HG02943 (cell line): ENCODE measurements around the gene AQP3.
"Not testable (repeated sequence)": the region's sequence is repeated elsewhere in the genome, so short reads cannot be mapped to it uniquely, and the experiment has no call there.

Source experiments
- ATAC-seq: cut with Tn5 transposase; IDR thresholded peaks from one replicate; pipeline ENCODE4 v1.9.1; 2021; ENCODE audit warnings: mild to moderate bottlenecking, low read depth, moderate library complexity; ENCODE audit not compliant: unreplicated experiment

The AQP3 gene

DNA sequence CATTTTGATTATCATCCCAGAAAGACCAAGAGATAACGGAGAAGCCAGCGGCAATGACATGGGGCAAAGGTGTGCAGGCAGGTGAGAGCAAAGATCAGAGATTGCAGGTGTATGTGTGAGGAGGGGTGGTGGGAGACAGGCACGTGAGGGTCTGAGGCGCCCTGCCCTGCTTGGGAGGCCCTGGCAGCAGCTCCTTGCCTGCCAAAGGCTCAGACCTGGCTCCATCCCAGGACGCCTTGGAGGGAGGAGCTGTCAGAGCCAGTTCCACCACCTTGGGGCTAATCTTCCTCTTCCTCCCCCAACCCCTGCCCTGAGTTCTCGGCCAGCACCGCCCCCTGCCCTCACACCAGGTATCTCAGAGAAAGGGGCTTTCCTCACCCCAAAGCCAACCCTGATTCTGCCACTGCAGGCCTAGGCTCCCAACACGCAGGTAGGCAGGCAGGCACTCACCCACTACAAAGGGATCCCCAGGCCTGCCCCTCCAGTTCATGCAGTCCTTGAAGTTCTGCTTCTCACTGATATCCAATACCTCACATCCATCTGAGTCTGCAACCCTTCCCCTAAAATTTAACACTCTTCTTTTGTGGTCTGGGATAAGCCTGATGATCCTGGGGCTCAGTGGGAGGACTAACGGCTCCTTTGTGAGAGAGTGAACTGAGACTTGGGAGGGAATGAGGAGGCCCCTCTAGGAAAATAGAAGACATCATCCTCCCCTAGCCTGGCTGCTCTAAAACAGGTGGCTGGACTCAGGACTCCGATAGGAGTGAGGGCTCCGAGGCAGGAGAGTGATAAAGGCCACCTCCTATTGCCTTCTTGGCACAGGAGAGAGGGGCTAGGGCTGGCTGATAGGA lies 1.8 kb downstream of the AQP3 start:
- no peak for ATAC-seq

DNA sequence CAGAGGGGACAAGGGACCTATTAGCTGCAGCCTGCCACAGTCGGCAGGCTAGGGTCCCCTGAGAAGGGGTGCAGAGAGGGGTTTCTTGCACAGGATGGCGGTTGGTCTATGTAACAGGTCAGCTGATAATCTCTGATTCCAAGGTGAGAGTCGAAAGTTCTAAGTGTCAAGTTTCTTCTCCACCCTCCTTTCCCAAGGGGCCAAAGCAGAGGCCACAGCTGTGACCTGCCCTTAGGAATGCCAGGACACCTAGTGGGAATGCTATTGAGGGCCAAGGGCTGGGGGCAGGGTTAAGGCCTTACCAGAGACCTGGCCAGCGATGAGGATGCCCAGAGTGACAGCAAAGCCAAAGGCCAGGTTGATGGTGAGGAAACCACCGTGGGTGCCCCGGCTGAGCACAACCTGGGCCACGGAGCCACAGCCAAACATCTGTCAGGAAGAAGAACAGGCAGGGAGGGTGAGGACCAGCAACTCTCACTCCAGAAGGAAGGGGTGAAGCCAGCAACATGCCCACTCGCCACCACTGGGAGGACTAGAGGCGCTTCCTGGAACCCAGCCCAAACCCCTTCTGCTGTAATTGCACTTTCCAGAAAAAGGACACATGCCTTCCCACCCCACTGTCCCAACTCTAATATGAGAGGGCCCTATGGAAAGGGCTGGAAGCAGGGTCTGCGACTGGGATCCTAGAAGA lies 3.8 kb downstream of the AQP3 start:
- ATAC-seq: no peak

DNA sequence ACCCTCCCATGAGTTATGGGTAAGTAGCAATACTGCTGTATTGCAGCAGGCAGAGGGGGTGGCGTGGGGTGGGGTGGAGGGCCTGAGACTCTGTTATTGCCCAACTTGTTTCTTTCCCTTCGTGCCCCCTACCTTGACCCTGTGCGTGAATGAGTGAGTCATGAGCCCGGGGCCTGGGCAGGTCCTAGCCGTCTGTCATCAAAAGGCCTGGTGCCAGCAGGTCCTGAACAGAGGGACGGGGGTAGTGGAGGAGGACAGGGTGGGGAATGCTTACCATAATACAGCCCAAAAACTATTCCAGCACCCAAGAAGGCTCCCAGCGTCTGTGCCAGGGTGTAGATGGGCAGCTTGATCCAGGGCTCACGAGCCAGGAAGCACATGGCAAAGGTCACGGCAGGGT lies 4.3 kb downstream of the AQP3 start:
- no peak for ATAC-seq

DNA sequence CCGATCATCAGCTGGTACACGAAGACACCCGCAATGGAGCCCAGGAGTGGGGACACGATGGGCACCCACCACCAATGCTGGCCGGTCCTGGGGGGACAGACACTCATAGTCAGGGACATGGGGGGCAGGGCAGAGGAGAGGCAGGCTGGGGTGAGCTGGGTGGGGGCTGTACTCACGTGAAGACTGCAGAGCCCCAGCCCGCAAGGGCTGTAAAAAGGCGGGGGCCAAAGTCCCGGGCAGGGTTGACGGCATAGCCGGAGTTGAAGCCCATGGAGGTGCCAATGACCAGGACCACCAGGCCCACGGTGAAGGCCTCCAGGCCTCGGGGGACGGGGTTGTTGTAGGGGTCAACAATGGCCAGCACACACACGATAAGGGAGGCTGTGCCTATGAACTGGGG lies 5.3 kb downstream of the AQP3 start:
- ATAC-seq: no peak

DNA sequence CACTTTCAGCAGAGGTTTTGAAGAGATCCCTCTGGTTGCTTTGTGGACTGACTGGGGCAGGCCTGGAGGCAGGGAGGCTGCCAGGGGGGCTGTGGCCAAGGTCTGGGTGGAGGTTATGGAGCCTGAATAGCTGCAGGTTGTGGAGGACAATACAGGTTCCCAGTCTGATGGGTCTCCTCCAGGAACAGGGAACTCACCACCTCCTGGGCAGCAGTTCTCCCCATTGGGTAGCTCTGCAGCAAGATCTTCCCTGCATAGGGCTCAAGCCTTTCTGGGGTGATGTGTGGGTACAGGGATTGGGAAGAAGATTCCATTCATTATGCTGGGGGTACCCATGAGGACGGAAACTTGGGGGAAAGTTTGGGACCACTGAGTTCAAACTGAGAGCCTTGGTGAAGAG lies 6.8 kb downstream of the AQP3 start:
- ATAC-seq: no peak

DNA sequence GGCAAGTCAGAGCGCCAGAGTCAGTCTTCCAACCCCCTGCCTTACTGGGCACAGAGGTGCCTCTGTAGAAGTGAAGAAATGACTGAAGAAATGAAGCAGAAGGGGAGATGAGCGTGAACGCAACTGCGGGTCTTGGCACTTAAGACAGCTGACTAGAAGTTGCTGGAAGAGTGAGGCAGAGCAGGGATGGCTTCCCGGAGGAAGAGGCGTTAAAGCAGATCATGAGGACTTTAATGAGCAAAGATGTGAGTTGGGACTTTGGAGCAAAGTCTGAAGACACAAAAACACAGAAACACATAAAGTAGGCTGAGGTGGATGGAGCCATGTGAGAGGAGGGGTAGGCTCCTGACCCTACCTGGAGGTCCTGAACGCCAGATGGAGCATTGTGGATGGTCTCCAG lies 7.2 kb downstream of the AQP3 start:
- ATAC-seq: no peak

DNA sequence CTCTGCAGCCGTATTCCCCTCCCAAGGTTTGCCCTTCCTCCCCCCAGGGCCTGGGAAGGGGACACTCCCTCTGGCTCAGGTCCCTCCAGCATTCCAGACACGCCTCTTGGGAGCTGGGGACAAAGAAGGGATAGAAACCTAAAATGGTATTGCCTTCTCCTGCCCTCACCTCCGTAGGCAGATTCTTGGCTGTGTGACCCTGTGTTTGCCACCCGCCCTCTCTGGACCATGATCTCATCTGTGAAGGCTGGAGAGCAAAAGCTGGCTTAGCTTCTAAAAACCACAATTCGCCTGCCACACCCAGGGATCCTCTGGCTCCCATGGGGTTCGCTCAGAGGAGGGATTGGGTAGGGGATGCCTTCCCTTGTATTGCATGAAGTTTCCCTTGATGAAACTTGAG lies 7.7 kb downstream of the AQP3 start:
- no peak for ATAC-seq

DNA sequence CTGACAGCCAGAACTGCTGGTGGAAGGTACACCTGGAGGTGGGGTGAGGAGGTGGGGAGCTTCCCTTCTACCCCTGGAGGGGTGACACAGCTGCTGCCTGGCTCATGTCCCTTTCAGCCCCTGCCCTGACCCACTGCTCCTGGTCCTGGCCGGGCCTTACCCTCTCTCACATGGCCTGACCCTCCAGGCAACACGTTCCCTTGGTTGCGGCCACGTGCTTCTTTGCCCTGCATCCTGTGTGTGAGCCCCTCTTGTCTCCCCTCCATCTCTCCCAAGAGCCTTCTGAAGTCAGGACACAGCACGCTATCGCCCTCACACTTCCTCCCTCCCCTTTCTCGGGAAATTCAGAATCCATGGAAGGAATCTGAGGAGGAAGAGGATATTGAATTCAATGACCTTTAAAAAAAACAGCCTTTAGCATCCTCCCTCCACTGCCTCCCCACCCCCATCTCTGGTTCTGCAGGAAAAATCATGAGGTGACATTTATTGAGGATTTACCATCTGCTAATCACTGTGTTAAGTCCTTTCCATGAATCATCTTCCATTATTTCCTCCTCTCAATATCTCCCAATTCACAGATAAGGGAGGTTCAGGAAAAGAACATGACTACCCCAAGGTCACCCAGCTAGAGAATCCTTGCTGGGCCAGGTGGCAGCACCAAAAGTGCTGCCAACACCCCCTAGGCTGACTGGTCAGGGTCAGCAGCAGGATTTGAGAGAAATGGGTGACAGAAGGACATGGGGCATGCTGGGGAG lies 8.3 kb downstream of the AQP3 start:
- no peak for ATAC-seq

DNA sequence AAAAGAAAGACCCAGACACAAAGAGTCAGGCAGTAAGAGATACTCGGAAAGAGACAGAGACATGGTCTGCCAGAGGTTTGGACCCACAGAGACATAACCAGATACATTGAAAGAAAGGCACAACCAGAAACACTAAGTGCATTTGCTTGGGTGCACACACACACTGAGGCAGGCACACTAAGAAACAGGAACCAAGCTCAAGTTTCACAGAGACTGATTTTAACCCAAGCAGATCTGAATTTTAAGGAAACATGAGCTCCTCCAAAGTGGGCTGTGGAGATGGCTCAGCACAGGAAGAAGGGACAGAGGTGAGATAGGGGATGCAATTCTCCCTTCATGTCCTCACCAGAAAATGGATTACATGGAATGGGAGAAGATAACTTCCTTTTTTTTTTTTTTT lies 9.5 kb downstream of the AQP3 start:
- ATAC-seq: no peak

DNA sequence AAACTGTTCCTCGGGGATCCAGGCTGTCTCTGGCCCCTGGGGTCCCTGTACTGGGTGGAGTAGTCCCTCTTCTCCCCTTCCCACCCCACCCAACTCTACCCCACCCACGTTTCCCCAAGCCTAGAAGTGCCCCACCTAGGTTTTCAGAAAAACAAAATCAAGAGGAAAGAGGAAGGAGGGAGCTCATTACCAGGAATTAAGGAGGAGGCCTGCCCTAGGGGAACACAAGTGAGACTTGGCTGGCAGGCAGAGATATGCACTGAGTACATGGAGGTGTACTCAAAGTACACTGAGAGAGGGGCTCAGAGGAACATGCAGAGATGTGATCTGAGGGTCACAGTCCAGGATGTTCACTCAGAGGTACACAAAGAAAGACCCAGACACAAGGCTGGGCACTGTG lies 10.2 kb downstream of the AQP3 start:
- ATAC-seq: no peak

DNA sequence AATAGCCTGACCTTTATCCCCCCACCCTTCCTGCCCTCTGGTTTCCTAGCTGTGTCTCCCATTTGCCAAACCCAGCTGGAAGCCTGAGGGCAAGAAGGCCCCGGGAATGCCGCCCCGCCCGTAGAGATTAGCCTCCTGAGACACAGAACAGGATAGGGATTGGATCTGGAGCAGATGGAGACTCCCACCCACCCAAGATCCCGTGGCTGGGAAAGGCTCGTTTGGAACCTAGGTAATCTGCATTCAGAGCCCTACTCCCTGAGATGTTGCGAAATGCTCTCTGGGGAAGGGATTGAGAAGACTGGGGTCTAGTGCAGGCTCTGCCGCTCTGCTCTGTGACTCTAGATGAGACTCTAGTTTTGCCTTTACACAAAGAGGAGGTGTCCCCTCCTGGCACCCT lies 10.9 kb downstream of the AQP3 start:
- ATAC-seq: no peak

DNA sequence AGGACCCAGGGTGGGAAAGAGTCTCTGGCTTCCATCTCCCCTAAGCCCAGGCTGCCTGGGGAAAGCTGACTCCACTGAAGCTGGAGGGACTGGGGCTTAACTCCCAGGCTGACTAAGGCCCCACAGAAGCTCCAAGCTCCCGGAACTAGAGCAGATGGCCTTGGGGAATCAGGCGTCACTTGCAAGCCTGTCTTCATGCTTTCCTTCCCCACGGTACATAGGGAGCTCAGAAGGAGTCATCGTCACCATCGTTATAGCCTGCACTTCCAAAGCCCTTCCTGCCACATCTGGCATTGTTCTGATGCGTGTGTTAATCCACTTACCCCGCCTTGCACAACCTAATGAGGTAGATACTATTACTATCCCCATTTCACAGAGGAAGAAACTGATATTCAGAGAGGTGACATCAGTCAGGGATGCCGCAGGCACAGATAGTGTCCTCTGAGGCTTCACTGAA lies 11.5 kb downstream of the AQP3 start:
- ATAC-seq: no peak

DNA sequence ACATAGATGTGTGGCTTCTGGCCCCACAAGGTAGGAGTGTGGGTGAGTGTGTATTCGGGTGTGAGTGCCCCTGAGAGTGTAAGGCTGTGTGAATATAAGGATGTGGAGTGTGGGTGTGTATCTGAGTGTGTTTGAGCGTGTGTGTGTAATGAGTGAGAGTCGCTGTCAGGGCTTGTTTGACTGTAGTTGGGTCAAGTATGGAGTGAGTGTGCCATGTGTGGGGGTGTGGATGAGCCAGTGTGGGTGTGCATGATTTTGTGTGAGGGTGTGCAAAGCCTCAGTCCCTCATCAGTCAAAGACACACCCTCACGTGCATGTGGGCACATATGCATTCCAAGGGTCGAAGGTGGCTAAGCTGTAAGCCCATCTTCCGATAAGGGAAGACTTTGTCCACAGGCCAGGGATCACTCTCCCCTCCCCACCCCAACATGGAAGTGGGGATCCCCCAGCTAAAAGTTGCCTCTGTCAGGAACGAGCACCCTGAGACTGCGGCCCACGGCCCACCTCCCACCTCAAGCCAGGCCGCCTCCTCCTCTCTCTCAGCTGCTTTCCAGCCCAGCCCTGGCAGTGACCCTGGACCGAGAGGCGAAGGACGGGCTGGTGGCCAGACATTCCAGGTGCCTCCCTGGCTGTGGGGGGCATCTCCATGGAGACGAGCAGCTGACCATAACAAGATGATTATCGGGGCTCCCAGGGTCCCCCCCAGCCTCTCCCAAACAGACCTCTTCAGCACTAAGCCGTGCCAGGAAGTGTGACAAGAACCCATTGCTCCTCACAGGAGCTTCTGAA lies 12.9 kb downstream of the AQP3 start:
- no peak for ATAC-seq

DNA sequence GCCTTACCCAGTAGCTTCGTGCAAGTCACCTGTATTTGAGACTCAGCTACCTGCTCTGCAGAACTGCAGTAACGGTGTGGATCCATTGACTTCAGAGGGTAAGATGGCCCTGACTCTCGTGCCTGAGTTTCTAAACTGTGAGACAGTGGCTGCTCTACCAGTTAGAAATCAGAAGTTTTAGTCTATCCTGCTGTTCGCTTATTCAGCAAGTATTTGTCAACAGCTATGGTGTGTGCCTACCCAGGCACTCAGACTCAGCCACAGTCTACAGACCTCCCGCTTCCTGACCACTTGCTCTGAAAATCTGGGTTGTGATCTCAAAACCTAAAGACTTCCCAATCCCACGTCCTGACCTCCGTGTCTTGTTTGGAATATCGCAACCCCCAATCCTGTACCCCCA lies 13.5 kb downstream of the AQP3 start:
- ATAC-seq: no peak

DNA sequence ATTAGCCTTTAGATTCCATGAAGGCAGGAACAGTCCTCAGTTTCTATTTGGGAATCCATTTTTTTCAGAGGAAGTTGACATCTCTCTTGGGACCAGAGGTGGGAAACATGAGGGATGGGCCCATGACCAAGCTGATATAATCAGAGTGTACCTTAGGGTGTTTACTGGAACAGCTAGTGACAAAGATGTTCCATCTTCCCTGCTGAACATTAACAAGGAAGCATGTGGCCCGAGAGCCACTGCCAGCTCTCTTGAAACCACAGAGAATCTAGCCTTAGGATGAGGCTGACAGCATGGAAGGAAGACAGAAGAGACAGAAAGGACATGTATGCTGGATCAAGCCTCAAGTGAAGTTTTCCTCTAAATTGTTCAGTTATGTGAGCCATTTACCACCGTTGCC lies 16.0 kb downstream of the AQP3 start:
- ATAC-seq: no peak

DNA sequence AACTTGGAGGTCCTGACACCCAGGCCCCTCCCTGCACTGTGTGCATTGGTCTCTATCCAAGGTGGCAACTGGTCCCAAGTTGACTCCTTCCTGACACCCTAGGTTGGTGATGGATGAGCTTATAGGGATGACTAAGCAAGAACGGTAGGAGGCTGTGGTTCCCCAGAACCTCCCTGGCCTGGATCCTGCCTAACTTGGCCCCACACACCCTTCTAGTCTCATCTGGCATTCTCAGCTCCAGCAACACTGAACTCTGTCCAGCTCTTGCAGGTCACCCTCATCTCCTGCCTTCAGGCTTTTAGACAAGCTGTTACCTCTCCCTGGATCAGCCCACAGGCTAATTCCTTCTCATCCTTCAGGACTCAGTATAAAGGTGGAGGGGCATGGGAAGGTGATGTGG lies 16.5 kb downstream of the AQP3 start:
- ATAC-seq: no peak

DNA sequence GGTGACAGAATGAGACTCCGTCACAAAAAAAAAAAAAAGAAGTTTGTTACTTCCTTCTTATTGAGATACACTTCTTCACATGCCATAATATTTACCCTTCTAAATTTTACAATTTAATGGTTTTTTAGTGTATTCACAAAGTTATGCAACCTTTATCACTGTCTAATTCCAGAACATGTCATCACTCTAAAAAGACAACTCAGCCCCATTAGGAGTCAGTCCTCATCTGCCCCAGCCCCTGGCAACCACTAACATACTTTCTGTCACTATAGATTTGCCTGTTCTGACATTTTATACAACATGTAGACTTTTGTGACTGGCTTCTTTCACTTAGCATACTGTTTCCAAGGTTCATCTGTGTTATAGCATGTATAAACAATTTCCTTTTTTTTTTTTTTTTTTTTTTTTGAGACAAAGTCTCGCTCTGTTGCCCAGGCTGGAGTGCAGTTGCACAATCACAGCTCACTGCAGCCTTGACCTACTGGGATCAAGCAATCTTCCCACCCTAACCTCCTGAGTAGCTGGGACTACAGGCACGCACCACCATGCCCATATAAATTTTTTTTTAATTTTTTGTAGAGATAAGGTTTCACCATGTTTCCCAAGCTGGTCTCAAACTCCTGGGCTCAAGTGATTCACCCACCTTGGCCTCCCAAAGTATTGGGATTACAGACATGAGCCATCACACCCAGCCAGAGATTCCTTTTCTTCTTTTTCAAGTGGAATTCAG lies 18.0 kb downstream of the AQP3 start:
- no peak for ATAC-seq

DNA sequence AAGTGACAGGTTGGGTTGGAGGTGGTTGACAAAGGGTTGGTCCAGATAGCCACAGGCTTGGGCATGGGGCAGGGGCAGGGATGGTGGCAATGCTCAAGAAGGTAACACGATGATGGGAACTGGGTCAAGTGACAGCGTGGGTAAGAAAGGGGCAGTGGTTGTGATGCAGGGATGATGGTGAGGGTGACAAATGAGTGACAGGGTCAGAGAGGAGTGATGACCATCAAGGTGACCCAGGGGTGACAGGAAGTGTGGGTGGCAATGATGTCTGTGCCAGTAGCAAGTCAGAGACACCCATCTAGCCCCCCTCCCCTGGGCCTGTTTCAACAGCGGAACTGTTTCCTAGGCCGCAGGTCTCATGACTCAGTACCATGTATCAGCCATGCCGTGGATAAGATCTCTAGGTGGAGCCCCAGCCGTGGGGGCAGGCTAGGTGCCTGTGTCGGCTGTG lies 20.5 kb downstream of the AQP3 start:
- ATAC-seq: no peak

DNA sequence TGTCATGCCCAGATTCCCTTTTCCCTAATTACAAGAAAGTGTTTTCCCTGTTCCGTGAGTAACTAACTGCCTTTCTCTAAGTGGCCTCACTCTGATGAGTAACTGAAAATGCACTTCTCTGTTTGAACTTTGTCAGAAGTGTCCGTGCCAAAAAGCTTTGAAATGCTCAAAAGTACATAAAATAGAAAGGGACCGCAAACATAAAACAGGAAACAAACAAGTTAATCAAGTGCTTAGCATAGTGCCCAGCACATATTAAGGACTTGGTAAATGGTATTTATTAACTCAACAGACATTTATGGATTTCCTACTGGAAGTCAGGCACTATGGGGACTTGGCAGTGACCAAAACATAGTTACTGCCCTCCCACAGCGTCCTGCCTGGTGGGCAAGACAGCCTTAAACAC lies 22.3 kb downstream of the AQP3 start:
- no peak for ATAC-seq

DNA sequence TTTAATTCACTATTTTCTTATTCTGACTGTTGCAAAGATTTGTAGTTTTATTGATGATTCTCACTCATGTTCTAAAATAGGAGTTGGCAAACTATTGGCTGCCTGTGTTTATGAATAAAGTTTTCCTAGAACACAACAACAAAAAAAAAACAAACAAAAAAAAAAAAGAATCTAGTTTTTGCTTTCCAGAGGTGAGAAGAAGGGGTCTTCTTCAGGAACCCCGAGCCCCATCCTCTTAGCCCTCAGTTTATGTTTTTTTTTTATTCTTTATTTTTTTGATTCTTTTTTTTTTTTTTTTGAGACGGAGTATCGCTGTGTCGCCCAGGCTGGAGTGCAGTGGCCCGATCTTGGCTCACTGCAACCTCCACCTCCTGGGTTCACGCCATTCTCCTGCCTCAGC lies 22.9 kb downstream of the AQP3 start:
- ATAC-seq: not testable (repeated sequence)
